HG02852 (cell line): ENCODE data around the gene AMMECR1.
"Not testable (repeated sequence)": the region's sequence is repeated elsewhere in the genome, so short reads cannot be mapped to it uniquely, and the experiment has no call there.

Experiments used
- ATAC-seq: cut with Tn5 transposase; IDR thresholded peaks from one replicate; pipeline ENCODE4 v1.9.1; 2021; ENCODE audit warnings: mild to moderate bottlenecking, moderate library complexity; ENCODE audit not compliant: unreplicated experiment

AMMECR1 gene

GRCh38 chrX:110259117-110259516 is 58.8 kb downstream of the AMMECR1 start:
- ATAC-seq = no peak

GRCh38 chrX:110258552-110258951 is 59.3 kb downstream of the AMMECR1 start:
- no peak for ATAC-seq

GRCh38 chrX:110257889-110258288 is 60.0 kb downstream of the AMMECR1 start:
- ATAC-seq = no peak

GRCh38 chrX:110252711-110253110 is 65.2 kb downstream of the AMMECR1 start:
- no peak for ATAC-seq

- no peak for ATAC-seq
Measured at GRCh38 chrX:110251961-110252360, 65.9 kb downstream of the AMMECR1 start.

GRCh38 chrX:110251526-110251925 is 66.4 kb downstream of the AMMECR1 start:
- no peak for ATAC-seq

GRCh38 chrX:110250847-110251246 is 67.0 kb downstream of the AMMECR1 start:
- no peak for ATAC-seq

GRCh38 chrX:110248578-110248977 is 69.3 kb downstream of the AMMECR1 start:
- ATAC-seq = no peak

GRCh38 chrX:110245011-110245410 is 72.9 kb downstream of the AMMECR1 start:
- ATAC-seq = no peak

GRCh38 chrX:110242371-110242770 is 75.5 kb downstream of the AMMECR1 start:
- ATAC-seq = no peak

GRCh38 chrX:110241816-110242215 is 76.1 kb downstream of the AMMECR1 start:
- no peak for ATAC-seq

- not testable (repeated sequence) for ATAC-seq
Measured at GRCh38 chrX:110238259-110238658, 79.6 kb downstream of the AMMECR1 start.

GRCh38 chrX:110231485-110231884 is 86.4 kb downstream of the AMMECR1 start:
- ATAC-seq = not testable (repeated sequence)

- not testable (repeated sequence) for ATAC-seq
Measured at GRCh38 chrX:110229497-110230111, 88.3 kb downstream of the AMMECR1 start.

- no peak for ATAC-seq
Measured at GRCh38 chrX:110228453-110228852, 89.4 kb downstream of the AMMECR1 start.

- no peak for ATAC-seq
Measured at GRCh38 chrX:110226931-110227330, 91.0 kb downstream of the AMMECR1 start.

GRCh38 chrX:110224926-110225617 is 92.8 kb downstream of the AMMECR1 start:
- no peak for ATAC-seq

- ATAC-seq = no peak
Measured at GRCh38 chrX:110222497-110223257, 95.2 kb downstream of the AMMECR1 start.

- no peak for ATAC-seq
Measured at GRCh38 chrX:110219920-110220319, 98.0 kb downstream of the AMMECR1 start.

- ATAC-seq = no peak
Measured at GRCh38 chrX:110218591-110218990, 99.3 kb downstream of the AMMECR1 start.

GRCh38 chrX:110216027-110216426 is 101.9 kb downstream of the AMMECR1 start:
- ATAC-seq = no peak

GRCh38 chrX:110215411-110215810 is 102.5 kb downstream of the AMMECR1 start:
- ATAC-seq = no peak
